Nephron (organoid): Measurements from ENCODE around the gene OSER1.

Experiments used
- H3K27ac Mint-ChIP-seq, 3 experiments: 2 replicates each; pipeline ENCODE4 v1.8.0; 2020; ENCODE audit warnings: mixed read lengths in 3 of 3, mild to moderate bottlenecking in 2 of 3, moderate library complexity in 1 of 3
- H3K27me3 Mint-ChIP-seq: 2 replicates; pipeline ENCODE4 v1.8.0; 2021; ENCODE audit warnings: low read depth, mild to moderate bottlenecking, moderate library complexity, mixed read lengths
- H3K36me3 Mint-ChIP-seq: 2 replicates; pipeline ENCODE4 v1.8.0; 2020; ENCODE audit warnings: low read depth, mixed read lengths
- H3K4me1 Mint-ChIP-seq: 2 replicates; pipeline ENCODE4 v1.8.0; 2020; ENCODE audit warnings: mixed read lengths
- H3K4me3 Mint-ChIP-seq, 3 experiments: 2 replicates each; pipeline ENCODE4 v1.8.0; 2020; ENCODE audit warnings: mild to moderate bottlenecking in 3 of 3, mixed read lengths in 3 of 3, moderate library complexity in 2 of 3
- H3K9me3 Mint-ChIP-seq: 2 replicates; pipeline ENCODE4 v1.8.0; 2020; ENCODE audit warnings: mixed read lengths
- TF ChIP-seq, protein P1 (sequence below), 3 experiments: fragments of 200-600 bp; sonication (generic); IDR thresholded peaks; one replicate each; pipeline ENCODE4 v1.5.0; 2021; ENCODE audit warnings: antibody characterized with exemption in 3 of 3; ENCODE audit not compliant: unreplicated experiment in 3 of 3

The OSER1 gene

DNA sequence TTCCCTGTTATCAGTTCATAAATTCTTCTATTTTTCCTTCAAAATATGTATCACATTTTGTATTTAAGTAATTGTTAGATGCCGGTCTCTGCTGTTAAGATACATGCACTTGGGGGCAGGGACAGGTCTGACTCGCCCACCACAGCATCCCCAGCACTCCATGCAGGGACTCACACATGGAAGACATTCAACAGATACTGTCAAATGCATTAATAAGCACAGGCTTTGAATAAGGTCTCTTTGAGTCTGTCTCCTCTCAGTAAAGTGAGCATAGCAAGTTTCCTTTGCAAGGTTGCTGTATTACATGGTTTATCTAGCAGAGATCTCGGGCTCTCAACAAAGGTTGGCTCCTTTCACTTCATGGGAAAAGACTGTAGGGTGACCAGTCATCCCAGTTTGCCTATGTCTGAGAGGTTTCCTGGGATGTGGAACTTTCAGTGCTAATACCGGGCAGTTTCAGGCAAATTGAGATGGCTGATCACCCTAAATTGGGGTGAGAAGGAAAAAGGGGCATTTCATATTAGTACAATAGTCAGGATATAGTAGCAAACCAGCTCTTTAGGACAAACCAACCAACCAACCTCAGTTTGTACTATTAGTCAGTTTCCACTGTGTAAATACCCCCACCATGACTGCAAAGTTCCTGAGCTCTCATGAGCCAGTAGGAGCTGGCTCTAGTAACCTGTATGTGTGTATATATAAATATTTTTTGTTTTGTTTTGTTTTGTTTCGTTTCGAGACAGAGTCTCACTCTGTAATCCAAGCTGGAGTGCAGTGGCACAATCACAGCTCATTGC, 38.6 kb downstream of the OSER1 start:
- H3K27me3 Mint-ChIP-seq, result no peaks in the 10 kb centered on the region
- peaks cover 71% of the 10 kb centered on the region for H3K4me1 Mint-ChIP-seq
- H3K9me3 Mint-ChIP-seq, result no peaks in the 10 kb centered on the region
- peak overlapping the region; percentile 1 to 50 (median 35) for H3K27ac Mint-ChIP-seq
- TF ChIP-seq, protein P1, sequence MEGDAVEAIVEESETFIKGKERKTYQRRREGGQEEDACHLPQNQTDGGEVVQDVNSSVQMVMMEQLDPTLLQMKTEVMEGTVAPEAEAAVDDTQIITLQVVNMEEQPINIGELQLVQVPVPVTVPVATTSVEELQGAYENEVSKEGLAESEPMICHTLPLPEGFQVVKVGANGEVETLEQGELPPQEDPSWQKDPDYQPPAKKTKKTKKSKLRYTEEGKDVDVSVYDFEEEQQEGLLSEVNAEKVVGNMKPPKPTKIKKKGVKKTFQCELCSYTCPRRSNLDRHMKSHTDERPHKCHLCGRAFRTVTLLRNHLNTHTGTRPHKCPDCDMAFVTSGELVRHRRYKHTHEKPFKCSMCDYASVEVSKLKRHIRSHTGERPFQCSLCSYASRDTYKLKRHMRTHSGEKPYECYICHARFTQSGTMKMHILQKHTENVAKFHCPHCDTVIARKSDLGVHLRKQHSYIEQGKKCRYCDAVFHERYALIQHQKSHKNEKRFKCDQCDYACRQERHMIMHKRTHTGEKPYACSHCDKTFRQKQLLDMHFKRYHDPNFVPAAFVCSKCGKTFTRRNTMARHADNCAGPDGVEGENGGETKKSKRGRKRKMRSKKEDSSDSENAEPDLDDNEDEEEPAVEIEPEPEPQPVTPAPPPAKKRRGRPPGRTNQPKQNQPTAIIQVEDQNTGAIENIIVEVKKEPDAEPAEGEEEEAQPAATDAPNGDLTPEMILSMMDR (IDR thresholded peaks at IDR 0.05; ENCODE audit: unreplicated experiment in 3 of 3), result no peak
- H3K36me3 Mint-ChIP-seq, result no peaks in the 10 kb centered on the region
- peak overlapping the region in 1 of 3 experiments; percentile 18 for H3K4me3 Mint-ChIP-seq

DNA sequence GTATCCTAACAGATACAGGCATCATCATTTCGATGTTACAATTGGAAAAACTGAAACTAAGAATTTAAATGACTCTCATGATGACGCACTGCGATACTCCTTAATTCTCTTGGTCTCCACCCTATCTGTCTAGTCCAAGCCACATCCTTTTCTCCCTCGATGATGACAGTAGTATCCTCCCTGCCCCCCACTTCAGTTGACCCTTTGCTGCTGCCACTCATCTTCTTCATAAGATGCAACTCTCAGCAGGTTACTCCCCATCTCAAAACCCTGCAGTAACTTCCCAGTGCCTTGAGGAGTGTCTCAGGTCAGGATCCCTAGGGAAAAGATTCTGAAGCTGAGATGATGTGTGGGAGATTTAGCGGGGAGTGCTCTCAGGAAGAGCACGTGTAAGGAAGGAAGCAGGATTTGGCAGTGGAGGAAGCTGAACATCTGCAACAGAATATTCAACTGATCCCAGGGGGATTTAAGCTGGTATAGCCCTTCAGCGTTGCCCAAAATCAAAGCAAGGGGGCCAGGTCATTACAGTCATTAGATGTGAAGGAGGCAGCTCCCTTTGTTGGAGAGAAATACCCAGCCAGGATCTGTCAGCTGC, 39.7 kb downstream of the OSER1 start:
- Mint-ChIP-seq H3K4me3 (peak overlapping the region in 1 of 3 experiments; percentile 31), H3K9me3 (no peaks in the 10 kb centered on the region), H3K27me3 (no peaks in the 10 kb centered on the region), H3K27ac (peak overlapping the region in 2 of 3 experiments; percentile 22 to 50), H3K4me1 (peaks cover 74% of the 10 kb centered on the region), H3K36me3 (no peaks in the 10 kb centered on the region)
- TF ChIP-seq, protein P1 (IDR thresholded peaks at IDR 0.05; ENCODE audit: unreplicated experiment in 3 of 3), result no peak

DNA sequence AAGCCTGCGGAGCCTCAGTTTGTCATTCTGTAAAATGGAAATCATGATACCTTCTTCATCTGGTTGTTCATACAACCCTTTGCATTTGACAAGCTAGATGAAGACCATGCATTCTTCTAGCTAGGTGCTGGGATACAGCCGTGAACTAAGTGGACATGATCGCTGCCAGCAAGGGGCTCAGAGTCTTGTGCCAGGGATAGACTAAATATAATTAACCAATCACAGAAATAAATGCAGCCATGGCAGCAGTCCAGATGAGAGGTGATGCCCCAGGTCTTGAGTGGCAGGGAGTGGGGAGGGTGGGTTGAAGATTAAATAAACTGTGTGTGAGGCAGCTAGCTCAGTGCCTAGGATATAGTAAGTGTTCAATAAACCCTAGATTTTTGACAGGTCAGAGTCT, 42.8 kb downstream of the OSER1 start:
- H3K36me3 Mint-ChIP-seq, result no peaks in the 10 kb centered on the region
- H3K4me1 Mint-ChIP-seq, result peaks cover 72% of the 10 kb centered on the region
- no peaks in the 10 kb centered on the region for H3K9me3 Mint-ChIP-seq
- peak overlapping the region in 1 of 3 experiments; percentile 37 for H3K27ac Mint-ChIP-seq
- H3K4me3 Mint-ChIP-seq, result peak overlapping the region in 1 of 3 experiments; percentile 4
- H3K27me3 Mint-ChIP-seq, result peaks cover 8% of the 10 kb centered on the region
- TF ChIP-seq, protein P1 (IDR thresholded peaks at IDR 0.05; ENCODE audit: unreplicated experiment in 3 of 3), result no peak

DNA sequence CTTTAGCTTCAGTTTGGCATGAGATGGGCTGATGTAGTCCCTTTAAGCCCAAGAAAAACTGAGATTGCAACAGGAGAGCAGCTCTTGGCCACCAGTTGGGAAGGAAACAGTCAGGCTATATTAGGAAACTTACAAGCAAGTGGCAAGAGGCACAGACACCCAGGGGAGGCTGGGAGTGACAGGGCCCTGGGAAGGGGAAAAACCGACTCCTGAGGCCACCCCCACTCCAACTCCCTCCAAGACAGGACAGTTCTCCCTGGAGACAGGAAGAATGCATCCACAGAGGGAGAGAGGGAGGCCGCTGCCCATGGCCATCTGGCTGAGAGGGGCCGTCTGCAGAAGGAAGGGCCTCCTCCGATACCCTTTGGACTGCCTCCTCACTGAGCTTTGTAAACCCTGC, 44.1 kb downstream of the OSER1 start:
- TF ChIP-seq, protein P1 (IDR thresholded peaks at IDR 0.05; ENCODE audit: unreplicated experiment in 3 of 3), result no peak
- Mint-ChIP-seq H3K27ac (peak overlapping the region in 2 of 3 experiments; percentile 68 to 73), H3K36me3 (no peaks in the 10 kb centered on the region), H3K9me3 (no peaks in the 10 kb centered on the region), H3K4me3 (peak overlapping the region in 1 of 3 experiments; percentile 4), H3K27me3 (peaks cover 8% of the 10 kb centered on the region), H3K4me1 (peaks cover 65% of the 10 kb centered on the region)

DNA sequence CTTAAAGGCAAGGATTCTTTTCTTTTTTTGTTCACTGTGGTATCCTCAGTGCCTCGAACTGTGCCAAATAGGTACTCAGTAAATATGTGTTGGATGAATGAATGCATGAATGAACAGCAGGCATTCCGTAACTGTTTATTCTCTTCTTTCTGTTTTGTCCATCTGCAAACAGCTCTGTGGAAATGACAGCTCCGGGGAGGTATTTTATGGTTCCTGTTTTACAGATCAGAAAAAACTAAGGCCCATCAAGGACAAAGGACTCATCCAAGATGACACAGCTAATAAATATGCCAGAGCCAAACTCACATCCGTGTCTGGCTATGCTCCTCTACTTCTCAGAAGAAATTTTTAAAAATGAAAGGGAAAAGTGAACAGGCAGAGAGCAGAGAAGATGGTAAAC, 44.6 kb downstream of the OSER1 start:
- Mint-ChIP-seq H3K27me3 (peaks cover 8% of the 10 kb centered on the region), H3K4me3 (peak overlapping the region in 1 of 3 experiments; percentile 4), H3K9me3 (no peaks in the 10 kb centered on the region), H3K36me3 (no peaks in the 10 kb centered on the region), H3K4me1 (peaks cover 61% of the 10 kb centered on the region), H3K27ac (peak overlapping the region in 2 of 3 experiments; percentile 2 to 73)
- TF ChIP-seq, protein P1 (IDR thresholded peaks at IDR 0.05; ENCODE audit: unreplicated experiment in 3 of 3), result no peak
